ENCODE data around the gene MOB1A.
"Not testable (repeated sequence)": the region's sequence is repeated elsewhere in the genome, so short reads cannot be mapped to it uniquely, and the experiment has no call there.

Gene MOB1A

DNA sequence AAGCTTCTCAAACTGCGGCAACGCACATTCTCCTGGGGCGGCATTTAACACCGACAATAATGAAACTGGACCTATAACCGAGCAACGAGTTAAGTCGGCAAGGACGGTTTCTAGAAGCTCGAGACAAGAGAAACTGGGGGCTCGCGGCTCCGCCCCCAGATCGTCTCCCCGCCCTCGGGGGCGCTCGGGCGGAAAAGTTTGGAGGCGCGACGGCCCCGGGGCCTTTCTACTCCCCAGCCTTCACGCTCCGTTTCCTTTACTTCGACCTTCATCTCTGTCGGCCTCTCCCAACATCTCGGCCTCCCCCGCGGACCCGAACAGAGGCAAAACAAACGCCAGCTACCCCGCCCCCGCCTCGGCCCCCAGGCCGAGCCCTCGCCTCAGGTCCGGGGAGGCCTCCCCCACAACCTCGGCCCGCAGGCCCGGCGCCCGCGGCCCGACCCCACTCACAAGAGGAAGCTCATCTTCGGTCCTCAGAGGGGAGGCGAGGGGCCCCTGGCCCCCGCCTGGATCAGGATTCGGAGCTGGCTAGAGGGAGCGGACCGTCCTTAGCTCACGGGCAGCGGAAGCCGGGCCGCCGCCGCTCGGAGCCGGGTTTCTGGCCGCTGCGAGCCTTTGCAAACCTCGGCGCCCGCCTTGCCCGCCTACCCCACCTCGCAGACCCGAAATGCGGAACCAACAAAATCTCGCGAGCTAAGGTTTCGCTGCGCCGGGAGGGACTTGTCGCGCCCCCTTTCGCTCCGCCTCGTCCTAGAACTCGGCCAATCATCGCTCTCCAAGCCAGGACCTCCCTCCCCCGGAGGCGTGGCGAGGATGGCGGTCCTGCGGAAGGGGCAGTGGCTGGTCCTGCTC, at the start of gene MOB1A:
Gene MOB1A (minus strand): TSS at position 669 of the 852 bp plus-strand sequence. CDS start 205 bp downstream, at position 464.
- DNase-seq (ENCODE audit: low read depth, low spot score) = peak; percentile 99

DNA sequence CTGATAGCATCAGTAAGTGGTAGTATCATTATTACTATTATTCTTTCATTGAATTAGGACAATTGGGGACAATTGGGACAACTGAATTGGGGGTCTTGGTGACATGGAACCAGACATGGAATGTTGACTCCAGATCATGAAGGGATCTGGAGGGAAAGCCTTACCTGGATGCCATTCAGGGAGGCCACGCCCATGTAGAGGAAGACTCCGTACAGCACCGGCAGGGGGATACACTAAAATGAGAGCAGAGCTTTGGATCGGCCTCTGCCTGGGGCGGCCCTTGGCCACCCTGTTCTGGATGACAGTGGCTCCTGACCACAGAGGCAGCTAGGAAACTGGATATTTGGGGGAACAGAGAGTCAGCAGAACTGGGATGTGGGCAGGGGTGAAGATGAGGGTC, 49.0 kb upstream of the MOB1A start:
- peak; percentile 64 for DNase-seq (ENCODE audit: low read depth, low spot score)

DNA sequence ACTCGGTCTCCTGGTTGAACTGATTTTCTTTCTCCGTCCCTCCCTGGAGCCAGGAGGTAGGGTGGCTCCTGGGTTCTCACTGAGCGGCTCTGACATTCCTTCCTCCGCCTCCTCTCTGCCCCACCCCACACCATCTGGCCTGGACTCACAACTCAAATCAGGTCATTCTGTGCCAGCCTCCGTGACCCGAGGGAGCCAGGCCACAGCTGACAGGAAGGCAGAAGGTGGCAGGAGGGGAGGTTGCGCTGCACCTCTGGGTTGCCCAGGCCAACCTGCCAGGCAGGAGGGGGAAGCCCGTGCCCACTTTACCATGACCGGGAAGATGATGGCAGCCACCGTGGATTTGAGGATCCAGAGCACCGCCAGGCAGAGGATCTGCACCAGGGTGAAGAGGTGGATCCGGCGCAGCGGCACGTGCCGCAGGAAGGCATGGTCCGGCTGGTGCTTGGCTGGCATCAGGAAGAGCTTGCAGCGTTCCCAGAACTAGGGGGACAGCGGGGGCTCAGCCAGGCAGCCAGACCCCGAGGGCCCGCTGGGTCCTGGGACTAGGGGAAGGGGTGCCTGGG, 48.1 kb upstream of the MOB1A start:
- peak; percentile 23 for DNase-seq (ENCODE audit: low read depth, low spot score)

DNA sequence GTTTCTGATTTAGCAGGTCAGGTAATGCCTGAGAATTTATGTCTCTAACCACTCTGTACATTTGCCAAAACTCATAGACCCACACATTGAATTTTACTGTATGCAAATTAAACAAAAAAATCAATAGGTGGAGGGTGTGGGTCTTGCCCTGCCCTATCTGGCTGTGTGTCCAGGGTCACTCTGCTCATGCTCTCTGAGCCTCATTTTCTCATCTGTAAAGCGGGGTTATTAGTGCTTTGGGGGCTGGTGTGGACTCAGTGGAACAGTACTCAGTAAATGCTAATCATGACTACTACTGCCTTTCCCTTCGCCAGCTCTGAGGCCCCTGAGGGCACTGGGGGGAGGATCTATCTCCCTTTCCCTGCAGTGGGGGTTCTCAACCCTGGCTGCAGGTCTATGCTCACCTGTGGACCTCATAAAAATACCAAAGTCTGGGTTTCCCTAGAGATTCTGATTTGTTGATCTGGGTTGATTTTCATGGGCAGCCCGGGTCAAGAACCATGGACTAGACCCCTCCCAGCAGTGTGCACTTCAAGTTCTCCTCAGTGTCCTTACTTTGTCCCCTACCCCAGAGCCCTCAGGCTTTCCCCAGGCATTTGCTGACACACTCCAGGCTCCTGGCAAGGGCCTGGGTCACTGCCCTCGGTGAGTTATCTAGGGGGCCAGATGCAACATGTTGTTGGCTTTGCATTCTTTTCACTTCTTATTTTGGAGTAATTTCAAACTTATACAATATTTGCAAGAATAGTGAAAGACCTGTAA, 47.2 kb upstream of the MOB1A start:
- DNase-seq (ENCODE audit: low read depth, low spot score) = peak; percentile 34

DNA sequence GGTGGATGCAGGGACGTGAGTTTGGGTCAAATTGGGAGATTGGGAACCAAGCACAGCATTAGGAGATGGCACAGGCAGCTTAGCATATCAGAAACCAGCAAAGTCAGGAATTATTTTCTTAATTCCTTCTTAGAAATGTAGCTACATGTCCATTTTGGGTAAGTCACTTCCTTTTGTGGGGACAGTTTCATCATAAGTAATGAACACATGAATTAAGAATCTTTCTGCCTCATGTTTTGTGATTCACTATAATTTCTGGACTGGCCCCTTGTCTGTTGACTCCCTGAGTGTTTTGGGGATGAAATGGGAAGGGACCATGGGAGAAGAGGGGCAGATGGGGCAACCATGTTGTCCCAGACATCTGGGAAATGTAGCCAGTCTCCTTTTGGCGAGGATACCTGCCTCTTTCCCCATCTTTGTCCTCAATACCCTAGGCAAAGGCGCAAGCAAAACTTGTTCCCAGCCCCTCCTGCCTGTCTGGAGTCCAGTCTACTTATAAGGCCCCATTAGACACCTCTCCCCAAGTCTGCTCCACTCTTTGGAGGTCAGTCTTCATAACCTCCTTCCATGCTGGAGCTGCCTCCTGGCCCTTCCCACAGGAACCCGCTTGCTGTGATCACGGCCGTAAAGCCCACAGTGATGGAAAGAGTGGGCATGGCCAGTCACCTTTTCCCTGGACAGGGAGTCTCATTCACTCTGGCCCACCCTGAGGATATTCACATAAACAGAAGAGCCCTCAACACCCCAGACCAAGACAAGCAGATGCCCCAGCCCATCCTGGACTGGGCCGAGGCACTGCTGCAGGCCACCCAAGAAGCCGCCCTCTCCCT, 45.5 kb upstream of the MOB1A start:
- DNase-seq (ENCODE audit: low read depth, low spot score) = no peak

DNA sequence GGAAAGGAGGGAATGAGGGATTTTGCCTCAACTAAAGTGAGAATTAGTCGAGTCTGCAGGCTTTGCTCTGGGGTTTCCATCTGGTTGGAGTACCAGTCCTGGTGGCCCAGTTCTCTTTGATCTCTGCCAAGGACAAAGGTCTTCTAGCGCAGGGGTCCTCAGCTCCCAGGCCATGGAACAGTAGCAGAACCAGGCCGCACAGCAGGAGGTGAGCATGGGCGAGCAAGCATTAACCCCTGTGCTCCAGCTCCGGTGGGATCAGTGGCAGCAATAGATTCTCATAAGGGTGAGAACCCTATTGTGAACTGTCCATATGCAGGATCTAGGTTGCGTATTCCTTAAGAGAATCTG, 43.6 kb upstream of the MOB1A start:
- no peak for DNase-seq (ENCODE audit: low read depth, low spot score)

DNA sequence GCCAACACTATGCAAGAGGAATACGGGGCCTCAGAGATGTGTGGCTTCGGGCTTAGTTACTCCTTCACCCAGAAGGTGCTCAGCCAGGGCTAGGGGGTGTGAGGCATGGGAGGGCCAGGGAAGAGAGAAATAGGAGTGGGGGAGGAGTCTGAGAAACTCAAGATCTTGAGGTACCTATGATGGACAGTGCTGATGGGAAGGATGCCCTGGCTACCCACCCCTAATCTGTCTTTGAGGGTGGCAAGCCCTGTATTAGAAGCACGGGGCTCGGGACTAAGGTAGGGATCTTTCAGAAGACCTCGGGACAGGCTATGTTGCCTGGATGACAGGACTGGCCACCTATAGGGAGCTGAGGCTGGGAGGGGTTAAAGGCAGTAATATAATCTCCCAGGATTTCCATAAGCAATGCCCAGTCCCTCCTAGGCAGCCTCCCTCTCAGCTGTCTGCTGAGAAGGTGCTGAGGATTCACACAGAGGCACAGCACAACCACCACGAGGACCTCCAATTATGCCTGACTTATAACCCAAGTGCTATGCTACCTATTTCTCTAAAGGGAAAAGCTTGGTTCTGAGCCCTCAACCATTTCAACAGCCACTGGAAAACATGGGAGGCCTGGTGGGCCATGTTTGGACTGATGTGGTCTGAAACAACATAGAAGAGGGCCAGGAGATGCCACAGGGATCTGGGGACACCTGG, 43.1 kb upstream of the MOB1A start:
- no peak for DNase-seq (ENCODE audit: low read depth, low spot score)

DNA sequence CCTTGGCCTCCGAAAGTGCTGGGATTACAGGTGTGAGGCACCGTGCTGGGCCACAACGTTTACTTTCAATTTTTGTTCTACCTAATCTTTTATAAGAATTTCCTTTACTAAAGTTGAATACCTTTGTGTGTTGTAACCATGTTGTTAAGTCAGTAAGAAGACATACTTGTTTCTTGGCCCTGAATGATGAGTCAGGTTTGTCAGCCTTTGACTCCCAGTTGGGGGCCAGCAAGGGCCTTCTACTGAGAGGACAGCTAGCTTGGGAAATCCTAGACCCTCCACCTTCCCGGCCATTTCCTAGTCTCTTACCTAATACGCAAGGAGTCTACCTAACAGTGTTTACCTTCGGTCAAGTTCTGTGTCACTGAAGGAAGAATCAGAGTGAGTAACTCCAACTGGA, 42.4 kb upstream of the MOB1A start:
- no peak for DNase-seq (ENCODE audit: low read depth, low spot score)

DNA sequence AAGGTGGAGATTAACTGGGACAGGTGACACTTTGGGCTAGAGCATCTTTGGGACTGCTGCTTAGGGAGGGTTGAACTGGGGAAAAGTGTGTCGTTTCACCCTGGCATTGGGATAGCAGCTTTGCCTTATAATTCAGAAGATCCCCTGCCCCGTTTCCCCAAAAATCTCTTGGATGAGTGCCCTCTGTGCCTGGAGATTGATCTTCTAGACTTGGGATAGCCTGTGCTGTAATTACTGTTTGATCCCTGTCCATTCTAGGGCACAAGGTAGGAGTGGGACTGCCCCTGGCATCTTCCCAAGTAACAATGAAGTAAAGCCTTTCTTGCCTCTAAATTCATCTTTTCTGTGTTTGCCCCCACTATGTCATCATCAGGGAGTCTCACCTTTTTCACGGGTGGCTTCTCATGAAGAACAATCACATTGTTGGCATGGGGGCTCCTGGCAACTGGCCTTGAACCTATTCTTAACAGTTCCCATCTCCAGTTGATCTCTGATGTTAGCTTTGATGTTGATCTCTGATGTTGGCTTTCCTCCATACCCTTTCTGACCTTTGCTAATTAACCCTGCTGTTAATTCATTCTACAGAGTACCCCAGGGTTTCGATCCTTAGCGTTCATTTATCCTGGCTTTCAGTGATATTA, 41.3 kb upstream of the MOB1A start:
- DNase-seq (ENCODE audit: low read depth, low spot score) = no peak

DNA sequence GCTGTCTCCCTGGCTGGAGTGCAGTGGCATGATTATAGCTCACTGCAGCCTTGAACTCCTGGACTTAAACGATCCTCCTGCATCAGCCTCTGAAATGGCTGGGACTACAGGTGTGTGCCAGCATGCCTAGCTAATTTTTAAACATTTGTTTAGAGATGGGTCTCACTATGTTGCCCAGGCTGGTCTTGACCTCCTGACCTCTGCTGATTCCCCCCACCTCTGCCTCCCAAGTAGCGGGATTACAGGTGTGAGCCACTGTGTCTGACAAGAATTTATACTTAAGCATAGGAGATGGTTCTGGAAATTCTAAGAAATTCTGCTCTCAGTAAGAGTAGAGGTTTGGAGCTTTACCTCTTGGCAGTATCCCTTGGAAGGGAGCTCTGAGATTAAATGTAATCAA, 38.0 kb upstream of the MOB1A start:
- no peak for DNase-seq (ENCODE audit: low read depth, low spot score)

DNA sequence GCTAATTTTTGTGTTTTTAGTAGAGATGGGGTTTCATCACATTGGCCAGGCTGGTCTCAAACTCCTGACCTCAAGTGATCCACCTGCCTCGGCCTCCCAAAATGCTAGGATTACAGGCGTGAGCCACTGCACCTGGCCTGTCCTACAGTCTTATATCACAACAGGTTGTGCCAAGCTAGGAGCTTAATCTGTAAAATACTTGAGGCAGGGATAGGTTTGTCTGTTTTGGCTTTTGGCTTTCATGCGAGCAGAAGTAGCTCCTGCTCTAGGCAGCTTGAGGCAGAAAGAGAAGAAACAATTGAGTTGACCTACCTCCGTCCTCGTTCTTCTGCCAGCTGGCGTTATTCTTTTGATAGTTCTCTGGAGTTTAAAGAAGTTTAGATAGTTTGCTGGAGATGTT, 37.1 kb upstream of the MOB1A start:
- DNase-seq (ENCODE audit: low read depth, low spot score) = not testable (repeated sequence)

DNA sequence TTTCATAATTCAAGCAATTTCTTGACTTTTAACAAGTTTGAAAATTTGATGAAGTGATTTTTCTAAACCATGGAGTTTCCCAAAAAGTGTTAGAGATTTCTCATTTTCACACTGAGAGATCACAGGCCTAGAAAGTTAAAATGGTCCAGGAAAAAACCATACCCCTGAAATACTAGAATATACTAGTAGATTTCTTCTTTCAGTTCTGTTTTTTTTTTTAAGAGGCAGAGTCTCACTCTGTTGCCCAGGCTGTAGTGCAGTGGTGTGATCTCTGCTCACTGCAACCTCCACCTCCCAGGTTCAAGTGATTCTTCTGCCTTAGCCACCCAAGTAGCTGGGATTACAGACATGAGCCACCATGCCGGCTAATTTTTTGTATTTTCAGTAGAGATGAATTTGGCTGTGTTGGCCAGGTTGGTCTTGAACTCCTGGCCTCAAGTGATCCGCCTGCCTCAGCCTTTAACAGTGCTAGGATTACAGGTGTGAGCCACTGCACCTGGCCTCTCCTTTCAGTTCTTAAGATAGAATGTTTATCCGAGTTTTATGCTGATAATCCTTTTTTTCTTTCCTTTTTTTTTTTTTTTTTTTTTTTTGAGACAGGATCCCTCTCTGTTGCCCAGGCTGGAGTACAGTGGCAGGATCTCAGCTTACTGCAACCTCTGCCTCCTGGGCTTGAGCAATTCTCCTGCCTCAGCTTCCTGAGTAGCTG, 34.2 kb upstream of the MOB1A start:
- DNase-seq (ENCODE audit: low read depth, low spot score) = no peak

DNA sequence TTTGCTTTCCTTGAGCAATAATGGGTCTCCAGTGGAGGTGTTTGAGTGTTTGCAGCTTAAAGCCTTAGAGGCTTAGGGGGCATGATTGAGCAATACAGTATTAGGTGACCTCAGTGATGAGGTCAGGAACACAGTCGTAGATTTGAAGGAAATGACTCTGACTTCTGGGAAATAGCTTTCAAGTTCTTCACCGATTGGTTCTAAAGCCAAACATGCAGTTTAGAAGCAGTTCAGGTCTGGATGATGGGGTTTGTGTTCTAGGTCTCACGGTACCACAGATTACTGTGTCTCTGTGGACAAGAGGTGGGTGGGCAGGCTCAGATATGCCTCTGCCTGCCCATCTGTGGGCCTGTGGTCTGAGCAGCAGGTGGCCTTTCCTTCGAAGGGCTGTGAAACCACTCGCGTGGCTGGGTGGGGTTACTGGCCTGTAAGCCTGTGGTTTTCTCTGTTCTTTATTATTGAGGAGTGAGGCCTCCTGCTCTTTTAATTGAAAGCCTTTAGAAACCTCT, 27.6 kb upstream of the MOB1A start:
- DNase-seq (ENCODE audit: low read depth, low spot score) = no peak

DNA sequence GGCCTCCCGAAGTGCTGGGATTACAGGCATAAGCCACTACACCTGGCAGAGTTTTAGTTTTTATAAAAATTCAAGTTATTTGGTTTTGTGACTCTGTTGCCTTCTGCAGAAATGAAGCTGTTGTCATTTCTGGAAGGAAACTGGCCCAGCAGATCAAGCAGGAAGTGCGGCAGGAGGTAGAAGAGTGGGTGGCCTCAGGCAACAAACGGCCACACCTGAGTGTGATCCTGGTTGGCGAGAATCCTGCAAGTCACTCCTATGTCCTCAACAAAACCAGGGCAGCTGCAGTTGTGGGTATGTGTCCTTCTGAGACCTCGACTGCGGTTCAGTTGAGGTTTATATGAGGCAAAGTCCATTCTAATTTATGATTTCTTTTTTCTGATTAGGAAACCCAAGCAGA, 26.9 kb upstream of the MOB1A start:
- DNase-seq (ENCODE audit: low read depth, low spot score) = peak; percentile 78

DNA sequence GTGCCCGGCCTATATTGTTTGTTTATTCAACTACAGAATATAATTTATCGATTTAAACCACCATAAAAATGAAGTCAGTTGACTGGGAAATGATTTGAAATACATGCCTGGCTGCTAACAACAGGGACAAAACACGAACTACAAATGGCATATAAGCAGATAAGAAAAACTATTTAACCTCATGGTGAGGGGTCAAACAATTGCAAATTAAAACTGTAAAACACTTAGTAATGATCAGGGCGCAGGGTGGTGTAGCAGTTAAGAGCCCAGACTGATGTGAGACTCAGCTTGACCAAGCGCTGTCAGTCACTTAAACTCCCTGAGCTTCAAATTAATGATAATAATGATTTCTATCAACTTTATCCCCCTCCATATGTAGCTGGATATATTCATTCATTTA, 26.4 kb upstream of the MOB1A start:
- DNase-seq (ENCODE audit: low read depth, low spot score) = no peak

DNA sequence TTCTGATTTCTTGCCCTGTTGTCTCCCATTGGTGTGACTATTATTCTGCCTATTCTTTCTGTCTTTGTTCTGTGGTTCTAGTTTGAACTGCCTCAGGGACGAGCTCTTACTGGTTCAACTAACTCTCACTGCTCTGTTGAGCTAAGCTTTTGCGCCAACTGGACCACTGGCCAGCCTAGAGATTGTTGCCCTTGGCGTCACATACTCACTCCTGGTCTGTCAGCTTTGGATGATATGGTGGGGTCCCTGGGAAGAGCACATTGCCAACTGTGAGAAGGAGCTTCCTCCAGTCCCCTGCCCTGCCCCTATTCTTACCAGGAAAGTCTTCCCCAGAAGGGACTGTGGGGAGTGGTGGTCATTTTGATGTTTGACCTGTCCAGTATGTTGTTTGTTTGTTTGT, 25.8 kb upstream of the MOB1A start:
- peak; percentile 32 for DNase-seq (ENCODE audit: low read depth, low spot score)

DNA sequence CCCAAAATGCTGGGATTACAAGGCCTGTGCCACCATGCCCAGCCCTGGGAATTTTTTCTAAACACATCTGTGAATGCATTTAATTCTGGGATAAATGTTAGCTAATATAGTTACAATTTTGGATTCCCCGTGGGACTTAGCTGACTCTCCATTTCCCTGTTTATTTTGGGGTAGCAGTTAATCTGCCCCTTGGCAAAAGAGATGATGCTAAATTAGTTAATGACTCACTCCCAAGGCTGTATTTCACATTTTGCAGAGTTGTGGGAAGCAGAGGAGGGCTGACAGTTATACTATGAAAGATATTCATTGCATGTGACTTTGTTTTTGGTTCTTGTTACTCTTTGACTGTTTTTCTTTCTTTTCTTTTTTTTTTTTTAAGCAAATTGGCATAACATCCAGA, 22.9 kb upstream of the MOB1A start:
- no peak for DNase-seq (ENCODE audit: low read depth, low spot score)

DNA sequence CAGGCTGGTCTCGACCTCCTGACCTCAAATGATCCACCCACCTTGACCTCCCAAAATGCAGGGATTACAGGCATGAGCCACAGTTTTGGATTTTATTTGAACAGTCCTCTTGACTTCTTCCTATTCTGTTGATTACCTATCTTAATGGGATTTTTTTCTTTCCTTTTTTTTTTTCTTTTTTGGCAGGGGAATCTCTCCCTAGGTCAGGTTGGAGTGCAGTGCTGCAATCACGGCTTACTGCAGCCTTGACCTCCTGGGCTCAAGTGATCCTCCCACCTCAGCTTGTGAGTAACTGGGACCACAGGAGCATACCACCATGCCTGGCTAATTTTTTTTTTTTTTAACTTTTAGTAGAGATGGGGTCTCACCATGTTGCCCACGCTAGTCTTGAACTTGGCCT, 22.5 kb upstream of the MOB1A start:
- DNase-seq (ENCODE audit: low read depth, low spot score) = no peak

DNA sequence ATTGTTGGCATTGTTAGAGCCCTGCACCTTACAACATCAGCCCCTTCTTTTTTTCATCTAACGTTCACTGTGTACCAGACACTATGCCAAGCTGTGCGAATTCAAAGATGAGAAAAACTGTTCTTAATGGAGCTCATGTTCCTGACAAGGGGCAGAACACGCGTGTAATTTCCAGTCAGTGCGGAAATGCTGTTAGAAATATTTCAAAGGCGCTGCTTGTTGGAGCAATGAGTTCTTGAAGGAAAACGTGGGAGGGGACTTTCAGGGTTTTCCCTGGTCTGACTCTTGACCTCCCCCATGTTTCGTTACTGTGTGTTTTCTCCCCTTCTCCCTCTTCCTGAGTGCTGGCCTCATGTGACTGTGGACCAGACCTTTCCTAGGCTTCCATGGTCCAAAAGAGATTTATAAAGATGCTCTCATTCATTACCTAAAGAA, 21.2 kb upstream of the MOB1A start:
- DNase-seq (ENCODE audit: low read depth, low spot score) = peak; percentile 25

DNA sequence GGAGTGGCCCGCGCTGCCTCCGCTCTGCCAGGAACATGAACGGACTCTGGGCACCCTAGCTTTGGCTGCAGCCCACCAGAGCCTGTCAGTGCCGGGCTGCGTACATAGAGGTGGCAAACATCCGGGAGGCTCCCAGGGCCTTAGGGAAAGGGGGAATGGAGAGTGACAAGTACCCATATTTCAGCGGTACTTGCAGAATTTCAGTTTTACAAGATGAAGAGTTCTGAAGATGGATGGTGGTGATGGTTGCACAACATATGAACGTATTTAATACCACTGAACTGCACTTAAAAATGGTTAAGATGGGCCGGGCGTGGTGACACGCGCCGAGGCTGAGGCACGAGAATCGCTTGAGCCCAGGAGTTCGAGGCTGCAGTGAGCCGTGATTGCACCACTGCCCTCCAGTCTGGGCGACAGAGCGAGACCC, 20.6 kb upstream of the MOB1A start:
- DNase-seq (ENCODE audit: low read depth, low spot score) = no peak

Data from ELF-1 (cell line).